HEK293 (cell line): Measurements from ENCODE around the gene GLB1L2.

Experiments used
- CTCF ChIA-PET: fragments of 350-600 bp; formaldehyde crosslinking; extraction: SDS; loops from one replicate; lab custom pipeline; 2021; ENCODE audit warnings: antibody characterized with exemption; lab: Yijun Ruan, JAX
- POLR2A ChIA-PET: fragments of 300-600 bp; formaldehyde crosslinking; extraction: SDS; loops from one replicate; lab custom pipeline; 2020; ENCODE audit warnings: antibody characterized with exemption, inconsistent platforms; lab: Yijun Ruan, JAX
- H3K27ac ChIP-seq: fragments of 200-500 bp; sonication (Bioruptor generic); 2 replicates; pipeline ENCODE4 v1.5.1; 2014; ENCODE audit warnings: low read depth, low read length, control low read depth, inconsistent platforms; ENCODE audit errors: extremely low read depth
- H3K36me3 ChIP-seq, 2 experiments: fragments of 200-500 bp in 1 of 2; sonication (Bioruptor generic) in 1 of 2; 1 replicate in 1 of 2; 2 replicates in 1 of 2; pipeline ENCODE4 v1.5.1; 2014 to 2017; ENCODE audit warnings: inconsistent platforms in 2 of 2, low read length in 2 of 2; ENCODE audit not compliant: control insufficient read depth in 2 of 2, insufficient read depth in 1 of 2
- H3K4me1 ChIP-seq: fragments of 200-500 bp; sonication (Bioruptor generic); 2 replicates; pipeline ENCODE4 v1.5.1; 2014; ENCODE audit warnings: mild to moderate bottlenecking, low read length, inconsistent platforms; ENCODE audit not compliant: control insufficient read depth, insufficient read depth
- H3K4me3 ChIP-seq: 2 replicates; pipeline ENCODE4 v1.5.1; 2011; ENCODE audit warnings: low read depth, mild to moderate bottlenecking, control low read depth, low read length, moderate library complexity
- H3K9me3 ChIP-seq: fragments of 200-500 bp; sonication (Bioruptor generic); 2 replicates; pipeline ENCODE4 v1.5.1; 2014; ENCODE audit warnings: low read depth, low read length, inconsistent platforms; ENCODE audit not compliant: control insufficient read depth, insufficient read depth
- CTCF ChIP-seq: fragments of 450-650 bp; formaldehyde crosslinking; IDR thresholded peaks from 2 replicates; pipeline ENCODE4 v1.5.1; 2016; ENCODE audit warnings: missing biosample characterization, missing genetic modification characterization
- EGR2 ChIP-seq: fragments of 450-650 bp; formaldehyde crosslinking; IDR thresholded peaks from 2 replicates; pipeline ENCODE4 v1.5.1; 2016; ENCODE audit warnings: low read depth, missing biosample characterization, missing genetic modification characterization
- FEZF1 ChIP-seq: fragments of 450-650 bp; formaldehyde crosslinking; IDR thresholded peaks from 2 replicates; pipeline ENCODE4 v1.5.1; 2016; ENCODE audit warnings: missing biosample characterization, missing genetic modification characterization
- HOXD13 ChIP-seq: sonication (generic); formaldehyde crosslinking; IDR thresholded peaks from 2 replicates; pipeline ENCODE4 v1.8.0; 2022; ENCODE audit warnings: missing genetic modification reagents, borderline replicate concordance
- KLF8 ChIP-seq: fragments of 450-650 bp; formaldehyde crosslinking; IDR thresholded peaks from 2 replicates; pipeline ENCODE4 v1.5.1; 2016; ENCODE audit warnings: missing biosample characterization, missing genetic modification characterization
- MYNN ChIP-seq: fragments of 450-650 bp; formaldehyde crosslinking; IDR thresholded peaks from 2 replicates; pipeline ENCODE4 v1.5.1; 2016; ENCODE audit warnings: missing biosample characterization, missing genetic modification characterization, borderline replicate concordance
- OSR2 ChIP-seq: fragments of 450-650 bp; formaldehyde crosslinking; IDR thresholded peaks from 2 replicates; pipeline ENCODE4 v1.5.1; 2016; ENCODE audit warnings: missing biosample characterization, missing genetic modification characterization
- RBAK ChIP-seq: fragments of 450-650 bp; formaldehyde crosslinking; IDR thresholded peaks from 2 replicates; pipeline ENCODE4 v1.5.1; 2016; ENCODE audit warnings: missing biosample characterization, missing genetic modification characterization
- SCRT1 ChIP-seq: fragments of 450-650 bp; formaldehyde crosslinking; IDR thresholded peaks from 2 replicates; pipeline ENCODE4 v1.5.1; 2016; ENCODE audit warnings: missing biosample characterization, missing genetic modification characterization, borderline replicate concordance
- SCRT2 ChIP-seq: fragments of 450-650 bp; formaldehyde crosslinking; IDR thresholded peaks from 2 replicates; pipeline ENCODE4 v1.5.1; 2016; ENCODE audit warnings: missing biosample characterization, missing genetic modification characterization
- SETDB1 ChIP-seq: IDR thresholded peaks from one replicate; pipeline ENCODE4 v1.6.1; 2017; ENCODE audit warnings: mild to moderate bottlenecking, low read length, moderate library complexity, mixed read lengths; ENCODE audit not compliant: insufficient read length
- ZFP3 ChIP-seq: fragments of 450-650 bp; formaldehyde crosslinking; IDR thresholded peaks from 2 replicates; pipeline ENCODE4 v1.5.1; 2016; ENCODE audit warnings: low read depth, missing biosample characterization, missing genetic modification characterization
- ZNF114 ChIP-seq: fragments of 450-650 bp; formaldehyde crosslinking; IDR thresholded peaks from 2 replicates; pipeline ENCODE4 v1.5.0; 2017; ENCODE audit warnings: missing biosample characterization, missing genetic modification characterization
- ZNF121 ChIP-seq: fragments of 450-650 bp; formaldehyde crosslinking; IDR thresholded peaks from 2 replicates; pipeline ENCODE4 v1.5.1; 2016; ENCODE audit warnings: missing biosample characterization, missing genetic modification characterization
- ZNF155 ChIP-seq: fragments of 450-650 bp; formaldehyde crosslinking; IDR thresholded peaks from 2 replicates; pipeline ENCODE4 v1.5.1; 2016; ENCODE audit warnings: missing biosample characterization, missing genetic modification characterization
- ZNF19 ChIP-seq: fragments of 450-650 bp; formaldehyde crosslinking; IDR thresholded peaks from 2 replicates; pipeline ENCODE4; 2016; ENCODE audit warnings: missing biosample characterization, missing genetic modification characterization, low read depth
- ZNF2 ChIP-seq: fragments of 450-650 bp; formaldehyde crosslinking; IDR thresholded peaks from 2 replicates; pipeline ENCODE4 v1.5.1; 2016; ENCODE audit warnings: missing biosample characterization, missing genetic modification characterization
- ZNF266 ChIP-seq: fragments of 450-650 bp; formaldehyde crosslinking; IDR thresholded peaks from 2 replicates; pipeline ENCODE4 v1.5.1; 2016; ENCODE audit warnings: missing biosample characterization, missing genetic modification characterization, low read depth
- ZNF274 ChIP-seq, 2 experiments: fragments of 200-500 bp in 1 of 2; fragments of 450-650 bp in 1 of 2; sonication (Bioruptor generic) in 1 of 2; formaldehyde crosslinking in 1 of 2; IDR thresholded peaks; 2 replicates each; pipeline versions ENCODE4 v1.5.1 to v1.6.1; 2014 to 2016; ENCODE audit warnings: borderline replicate concordance in 1 of 2, inconsistent platforms in 1 of 2, low read length in 1 of 2, missing biosample characterization in 1 of 2, missing genetic modification characterization in 1 of 2
- ZNF473 ChIP-seq: fragments of 450-650 bp; formaldehyde crosslinking; IDR thresholded peaks from 2 replicates; pipeline ENCODE4 v1.5.1; 2017; ENCODE audit warnings: missing biosample characterization, missing genetic modification characterization
- ZNF623 ChIP-seq: fragments of 450-650 bp; formaldehyde crosslinking; IDR thresholded peaks from 2 replicates; pipeline ENCODE4 v1.5.1; 2016; ENCODE audit warnings: missing biosample characterization, missing genetic modification characterization
- ZNF624 ChIP-seq: fragments of 450-650 bp; formaldehyde crosslinking; IDR thresholded peaks from 2 replicates; pipeline ENCODE4 v1.5.1; 2017; ENCODE audit warnings: missing biosample characterization, missing genetic modification characterization
- ZNF692 ChIP-seq: fragments of 450-650 bp; formaldehyde crosslinking; IDR thresholded peaks from 2 replicates; pipeline ENCODE4 v1.5.1; 2016; ENCODE audit warnings: missing biosample characterization, missing genetic modification characterization
- ZNF701 ChIP-seq: fragments of 450-650 bp; formaldehyde crosslinking; IDR thresholded peaks from 2 replicates; pipeline ENCODE4 v1.5.1; 2016; ENCODE audit warnings: missing biosample characterization, missing genetic modification characterization
- ZNF704 ChIP-seq: fragments of 450-650 bp; formaldehyde crosslinking; IDR thresholded peaks from 2 replicates; pipeline ENCODE4 v1.5.1; 2016; ENCODE audit warnings: missing biosample characterization, missing genetic modification characterization
- ZNF747 ChIP-seq: fragments of 450-650 bp; formaldehyde crosslinking; IDR thresholded peaks from 2 replicates; pipeline ENCODE4 v1.5.1; 2016; ENCODE audit warnings: missing biosample characterization, missing genetic modification characterization
- TF ChIP-seq, protein P1 (sequence below): fragments of 450-650 bp; formaldehyde crosslinking; IDR thresholded peaks from 2 replicates; pipeline ENCODE4 v1.5.1; 2016; ENCODE audit warnings: missing biosample characterization, missing genetic modification characterization
- TF ChIP-seq, protein P2 (sequence below): fragments of 450-650 bp; formaldehyde crosslinking; IDR thresholded peaks from 2 replicates; pipeline ENCODE4 v1.5.1; 2017; ENCODE audit warnings: missing biosample characterization, missing genetic modification characterization

GLB1L2 gene

DNA sequence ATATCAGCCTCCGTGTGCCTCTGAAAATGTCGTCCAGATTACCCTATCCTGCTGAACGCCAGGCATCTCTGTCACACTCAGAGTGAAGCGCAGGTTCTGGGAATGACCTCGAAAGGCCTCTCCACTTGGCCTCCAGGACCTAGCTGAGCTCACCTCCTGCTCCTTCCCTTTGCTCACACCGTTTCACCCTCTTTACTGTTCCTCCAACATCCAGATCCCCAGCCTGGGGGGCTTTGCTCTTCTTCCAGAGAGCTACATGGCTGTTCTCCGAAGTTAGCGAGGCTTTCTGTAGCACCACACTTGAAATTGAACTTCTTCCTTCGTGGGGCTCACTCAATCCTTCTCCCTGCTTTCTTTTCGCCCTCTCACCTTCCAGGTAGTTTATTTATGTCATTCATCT, 27.9 kb downstream of the GLB1L2 start:
- POLR2A ChIA-PET = no interaction called here
- H3K9me3 ChIP-seq = no peaks in the 10 kb centered on the region
- peaks cover 0 to 14% of the 10 kb centered on the region in 2 experiments; a peak in 1 of 3 replicates for H3K36me3 ChIP-seq
- H3K4me1 ChIP-seq = no peaks in the 10 kb centered on the region
- H3K4me3 ChIP-seq = no peak overlapping the region
- TF ChIP-seq EGR2 (tag by site-specific recombination) (no peak), SCRT1 (tag by site-specific recombination) (no peak), ZNF114 (no peak), FEZF1 (tag by site-specific recombination) (no peak), ZFP3 (tag by site-specific recombination) (no peak), SCRT2 (tag by site-specific recombination) (no peak), ZNF704 (tag by site-specific recombination) (no peak), ZNF2 (tag by site-specific recombination) (no peak), ZNF623 (no peak), SETDB1 (no peak), ZNF692 (tag by site-specific recombination) (no peak), ZNF701 (no peak), RBAK (tag by site-specific recombination) (no peak), ZNF473 (no peak), MYNN (tag by site-specific recombination) (no peak), ZNF155 (no peak), ZNF274 (IDR thresholded peaks at IDR 0.05; ENCODE audit: low read length) (no peak), ZNF274 (tag by site-specific recombination; IDR thresholded peaks at IDR 0.05; ENCODE audit: borderline replicate concordance) (no peak), ZNF121 (tag by site-specific recombination) (no peak)
- TF ChIP-seq, protein P1, sequence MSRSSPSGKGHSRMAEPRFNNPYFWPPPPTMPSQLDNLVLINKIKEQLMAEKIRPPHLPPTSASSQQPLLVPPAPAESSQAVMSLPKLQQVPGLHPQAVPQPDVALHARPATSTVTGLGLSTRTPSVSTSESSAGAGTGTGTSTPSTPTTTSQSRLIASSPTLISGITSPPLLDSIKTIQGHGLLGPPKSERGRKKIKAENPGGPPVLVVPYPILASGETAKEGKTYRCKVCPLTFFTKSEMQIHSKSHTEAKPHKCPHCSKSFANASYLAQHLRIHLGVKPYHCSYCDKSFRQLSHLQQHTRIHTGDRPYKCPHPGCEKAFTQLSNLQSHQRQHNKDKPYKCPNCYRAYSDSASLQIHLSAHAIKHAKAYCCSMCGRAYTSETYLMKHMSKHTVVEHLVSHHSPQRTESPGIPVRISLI = no peak
- TF ChIP-seq, protein P2, sequence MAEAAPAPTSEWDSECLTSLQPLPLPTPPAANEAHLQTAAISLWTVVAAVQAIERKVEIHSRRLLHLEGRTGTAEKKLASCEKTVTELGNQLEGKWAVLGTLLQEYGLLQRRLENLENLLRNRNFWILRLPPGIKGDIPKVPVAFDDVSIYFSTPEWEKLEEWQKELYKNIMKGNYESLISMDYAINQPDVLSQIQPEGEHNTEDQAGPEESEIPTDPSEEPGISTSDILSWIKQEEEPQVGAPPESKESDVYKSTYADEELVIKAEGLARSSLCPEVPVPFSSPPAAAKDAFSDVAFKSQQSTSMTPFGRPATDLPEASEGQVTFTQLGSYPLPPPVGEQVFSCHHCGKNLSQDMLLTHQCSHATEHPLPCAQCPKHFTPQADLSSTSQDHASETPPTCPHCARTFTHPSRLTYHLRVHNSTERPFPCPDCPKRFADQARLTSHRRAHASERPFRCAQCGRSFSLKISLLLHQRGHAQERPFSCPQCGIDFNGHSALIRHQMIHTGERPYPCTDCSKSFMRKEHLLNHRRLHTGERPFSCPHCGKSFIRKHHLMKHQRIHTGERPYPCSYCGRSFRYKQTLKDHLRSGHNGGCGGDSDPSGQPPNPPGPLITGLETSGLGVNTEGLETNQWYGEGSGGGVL (tag by site-specific recombination) = no peak
- CTCF ChIA-PET = interaction anchor here (0.6 to 1.7 kb wide), 11 partner anchors 12 to 509 kb away, joined by 3 to 4 read pairs (median 3); no protein-coding TSS in a partner anchor
- no peak overlapping the region for H3K27ac ChIP-seq

DNA sequence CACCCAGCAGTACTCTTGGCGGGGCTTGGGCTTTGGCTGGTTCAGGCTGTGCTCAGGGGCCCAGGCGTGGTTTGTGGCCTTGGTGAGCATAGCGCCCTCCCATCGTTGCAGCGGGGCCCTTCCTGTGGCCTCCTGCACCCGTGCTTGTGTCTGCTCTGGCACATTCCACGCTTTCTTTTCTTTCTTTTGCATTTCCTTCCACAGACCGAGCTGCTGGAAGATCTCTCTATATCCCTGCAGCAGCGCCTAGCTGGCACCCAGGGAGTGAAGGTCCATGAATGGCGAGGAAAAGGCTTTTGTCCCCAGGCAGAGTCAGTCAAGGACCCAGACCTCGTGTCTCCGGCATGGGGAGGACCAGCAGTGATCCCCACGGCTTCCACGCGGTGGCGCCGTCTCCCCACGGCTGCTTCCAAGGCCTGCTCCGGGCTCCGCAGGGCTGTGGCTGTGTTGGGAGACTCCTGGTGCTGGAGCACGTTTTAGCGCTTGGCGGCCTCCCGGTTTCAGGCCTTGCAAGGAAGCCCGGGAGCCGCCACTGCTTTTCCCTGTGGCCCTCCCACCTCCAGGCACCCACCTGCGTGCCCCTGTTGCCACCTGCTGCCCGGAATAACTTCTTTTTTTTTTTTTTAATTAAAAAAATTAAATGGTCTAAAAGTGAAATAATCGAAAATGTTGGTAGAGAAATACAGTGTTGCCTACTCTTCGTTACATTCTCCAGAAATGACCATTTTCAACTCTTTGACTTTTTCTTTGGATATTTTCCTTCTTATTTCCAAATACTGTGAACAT, 28.5 kb downstream of the GLB1L2 start:
- H3K4me1 ChIP-seq = no peaks in the 10 kb centered on the region
- H3K27ac ChIP-seq = no peak overlapping the region
- ChIA-PET POLR2A (no interaction called here), CTCF (interaction anchor here (0.5 to 1.3 kb wide), 10 partner anchors 12 to 509 kb away, joined by 3 to 4 read pairs (median 4); no protein-coding TSS in a partner anchor)
- H3K4me3 ChIP-seq = no peak overlapping the region
- peaks cover 0 to 14% of the 10 kb centered on the region in 2 experiments; a peak in 1 of 3 replicates for H3K36me3 ChIP-seq
- H3K9me3 ChIP-seq = no peaks in the 10 kb centered on the region
- TF ChIP-seq ZNF266 (no peak), ZNF624 (tag by site-specific recombination) (no peak), ZNF747 (no peak), MYNN (tag by site-specific recombination) (no peak), CTCF (tag by site-specific recombination) (peak; percentile 86), KLF8 (tag by site-specific recombination) (no peak), ZNF19 (tag by site-specific recombination) (no peak), OSR2 (tag by site-specific recombination) (no peak), HOXD13 (CRISPR knock-in tag) (no peak)
